ENCODE data around the gene AMOTL2. TPM values are rescaled to one million over a fixed set of nuclear protein-coding genes. Genes with fewer than 3 reads are reported as not detected.

Gene AMOTL2
- total and polyA plus RNA-seq, 7 donors: 4.0 to 36.6 (median 16.5) TPM

GRCh38 chr3:134326760-134327593 is 47.3 kb downstream of the AMOTL2 start:
- TF ChIP-seq CTCF (IDR thresholded peaks at IDR 0.05): no peak
- H3K4me3 ChIP-seq: no peak overlapping the region
- H3K4me1 ChIP-seq: peaks cover 36% of the 10 kb centered on the region
- DNase-seq (peak; percentile 73 to 85), ATAC-seq (peak; percentile 73 to 89 (median 87))
- 36 to 46% (median 39%) methylated on average over 10 of the region's 10 CpGs for WGBS, 3 donors
- intact Hi-C loops (cut with DNase I): no loop called here
- no peaks in the 10 kb centered on the region for H3K27me3 ChIP-seq (ENCODE audit: insufficient read depth in 3 of 3, low read length in 2 of 3)
- H3K27ac ChIP-seq: peak overlapping the region; percentile 71
- H3K36me3 ChIP-seq (ENCODE audit: insufficient read depth in 1 of 2, low read depth in 1 of 2): no peaks in the 10 kb centered on the region
- no peaks in the 10 kb centered on the region for H3K9me3 ChIP-seq

GRCh38 chr3:134326126-134326525 is 48.1 kb downstream of the AMOTL2 start:
- Histone ChIP-seq H3K36me3 (ENCODE audit: insufficient read depth in 1 of 2, low read depth in 1 of 2) (no peaks in the 10 kb centered on the region), H3K27ac (peak overlapping the region; percentile 71), H3K4me3 (no peak overlapping the region), H3K4me1 (peaks cover 32% of the 10 kb centered on the region), H3K9me3 (no peaks in the 10 kb centered on the region), H3K27me3 (ENCODE audit: insufficient read depth in 3 of 3, low read length in 2 of 3) (no peaks in the 10 kb centered on the region)
- intact Hi-C loops (cut with DNase I): no loop called here
- 73 to 77% (median 76%) methylated on average over 11 of the region's 11 CpGs for WGBS, 3 donors
- no peak for ATAC-seq
- peak in 1 of 2 donors; percentile 49 for DNase-seq
- TF ChIP-seq CTCF (IDR thresholded peaks at IDR 0.05): no peak

- no peak for TF ChIP-seq CTCF (IDR thresholded peaks at IDR 0.05)
- Histone ChIP-seq H3K4me1 (peaks cover 32% of the 10 kb centered on the region), H3K4me3 (no peak overlapping the region), H3K9me3 (no peaks in the 10 kb centered on the region), H3K27me3 (ENCODE audit: insufficient read depth in 3 of 3, low read length in 2 of 3) (no peaks in the 10 kb centered on the region), H3K36me3 (ENCODE audit: insufficient read depth in 1 of 2, low read depth in 1 of 2) (no peaks in the 10 kb centered on the region), H3K27ac (peak overlapping the region; percentile 71)
- peak in 1 of 2 donors; percentile 26 for DNase-seq
- ATAC-seq: no peak
- WGBS, 3 donors: 74 to 91% (median 80%) methylated on average over 5 of the region's 5 CpGs
- intact Hi-C loops (cut with DNase I): no loop called here
Measured at GRCh38 chr3:134325706-134326105, 48.5 kb downstream of the AMOTL2 start.

GRCh38 chr3:134325061-134325705 is 49.1 kb downstream of the AMOTL2 start:
- intact Hi-C loops (cut with DNase I): no loop called here
- no peaks in the 10 kb centered on the region for H3K36me3 ChIP-seq (ENCODE audit: insufficient read depth in 1 of 2, low read depth in 1 of 2)
- no peak overlapping the region for H3K4me3 ChIP-seq
- 79 to 86% (median 84%) methylated on average over 1 of the region's 1 CpG for WGBS, 3 donors
- ATAC-seq (no peak), DNase-seq (no peak)
- H3K4me1 ChIP-seq: peaks cover 32% of the 10 kb centered on the region
- no peak overlapping the region for H3K27ac ChIP-seq
- H3K9me3 ChIP-seq: no peaks in the 10 kb centered on the region
- H3K27me3 ChIP-seq (ENCODE audit: insufficient read depth in 3 of 3, low read length in 2 of 3): no peaks in the 10 kb centered on the region
- TF ChIP-seq CTCF (IDR thresholded peaks at IDR 0.05): no peak
